Retinal pigment epithelial cell (primary cell): Measurements from ENCODE around the gene BUD23.

ENCODE experiments used
- DNase-seq: peaks from one replicate; pipeline ENCODE4 v3.0.0-alpha.2; 2010; ENCODE audit warnings: low read depth
- H3K4me3 ChIP-seq: 2 replicates; pipeline ENCODE4 v1.5.1; 2011; ENCODE audit warnings: mild to moderate bottlenecking, low read length, control low read depth, moderate library complexity
- TF ChIP-seq, protein P1 (sequence below): conservative IDR thresholded peaks from 2 replicates; pipeline ENCODE4 v1.5.1; 2011; ENCODE audit warnings: low read depth, low read length, control low read depth, inconsistent platforms

Gene BUD23, protein sequence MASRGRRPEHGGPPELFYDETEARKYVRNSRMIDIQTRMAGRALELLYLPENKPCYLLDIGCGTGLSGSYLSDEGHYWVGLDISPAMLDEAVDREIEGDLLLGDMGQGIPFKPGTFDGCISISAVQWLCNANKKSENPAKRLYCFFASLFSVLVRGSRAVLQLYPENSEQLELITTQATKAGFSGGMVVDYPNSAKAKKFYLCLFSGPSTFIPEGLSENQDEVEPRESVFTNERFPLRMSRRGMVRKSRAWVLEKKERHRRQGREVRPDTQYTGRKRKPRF

DNA sequence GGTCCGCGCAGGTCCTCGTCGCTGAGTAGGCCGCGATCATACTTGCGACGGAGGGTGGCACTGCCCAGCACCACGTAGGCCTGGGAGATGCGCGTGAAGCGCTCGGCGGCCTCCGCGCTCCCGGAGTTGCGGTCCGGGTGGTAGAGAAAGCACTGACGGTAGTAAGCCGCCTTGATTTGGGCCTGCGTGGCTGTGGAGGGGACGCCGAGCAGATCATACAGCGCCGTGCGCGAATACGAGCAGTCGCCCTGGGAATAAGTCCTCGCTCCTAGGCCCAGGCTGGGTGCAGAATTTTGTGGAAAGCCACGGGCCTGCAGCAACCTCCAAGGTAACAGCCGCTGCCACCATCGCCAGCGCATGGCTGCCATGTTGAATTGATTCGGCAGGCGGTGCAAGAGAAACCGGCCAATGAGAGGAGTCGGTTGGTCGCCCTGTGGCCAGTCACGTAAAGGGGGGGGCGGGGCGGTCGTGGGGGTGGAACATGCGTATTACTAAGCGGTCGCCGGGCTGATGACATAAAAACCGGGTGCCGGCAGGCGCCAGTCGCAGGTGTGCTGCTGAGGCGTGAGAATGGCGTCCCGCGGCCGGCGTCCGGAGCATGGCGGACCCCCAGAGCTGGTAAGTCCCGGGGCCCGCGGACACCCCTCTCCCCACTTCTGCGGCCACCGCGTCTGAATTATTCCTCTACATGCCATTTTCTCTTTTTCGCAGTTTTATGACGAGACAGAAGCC lies at the start of gene BUD23, which contains the start of gene DNAJC30:
Gene BUD23, plus strand, starts transcription at position 542 of the 732 bp plus-strand sequence. Its CDS starts 29 bp downstream, at position 571.
Gene DNAJC30, minus strand, starts transcription at position 398 of the 732 bp plus-strand sequence. Its CDS starts 30 bp downstream, at position 368.
- peak; percentile 86 for DNase-seq
- H3K4me3 ChIP-seq = peak within 1 kb of the TSS; percentile 98
- TF ChIP-seq, protein P1, sequence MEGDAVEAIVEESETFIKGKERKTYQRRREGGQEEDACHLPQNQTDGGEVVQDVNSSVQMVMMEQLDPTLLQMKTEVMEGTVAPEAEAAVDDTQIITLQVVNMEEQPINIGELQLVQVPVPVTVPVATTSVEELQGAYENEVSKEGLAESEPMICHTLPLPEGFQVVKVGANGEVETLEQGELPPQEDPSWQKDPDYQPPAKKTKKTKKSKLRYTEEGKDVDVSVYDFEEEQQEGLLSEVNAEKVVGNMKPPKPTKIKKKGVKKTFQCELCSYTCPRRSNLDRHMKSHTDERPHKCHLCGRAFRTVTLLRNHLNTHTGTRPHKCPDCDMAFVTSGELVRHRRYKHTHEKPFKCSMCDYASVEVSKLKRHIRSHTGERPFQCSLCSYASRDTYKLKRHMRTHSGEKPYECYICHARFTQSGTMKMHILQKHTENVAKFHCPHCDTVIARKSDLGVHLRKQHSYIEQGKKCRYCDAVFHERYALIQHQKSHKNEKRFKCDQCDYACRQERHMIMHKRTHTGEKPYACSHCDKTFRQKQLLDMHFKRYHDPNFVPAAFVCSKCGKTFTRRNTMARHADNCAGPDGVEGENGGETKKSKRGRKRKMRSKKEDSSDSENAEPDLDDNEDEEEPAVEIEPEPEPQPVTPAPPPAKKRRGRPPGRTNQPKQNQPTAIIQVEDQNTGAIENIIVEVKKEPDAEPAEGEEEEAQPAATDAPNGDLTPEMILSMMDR = no peak

DNA sequence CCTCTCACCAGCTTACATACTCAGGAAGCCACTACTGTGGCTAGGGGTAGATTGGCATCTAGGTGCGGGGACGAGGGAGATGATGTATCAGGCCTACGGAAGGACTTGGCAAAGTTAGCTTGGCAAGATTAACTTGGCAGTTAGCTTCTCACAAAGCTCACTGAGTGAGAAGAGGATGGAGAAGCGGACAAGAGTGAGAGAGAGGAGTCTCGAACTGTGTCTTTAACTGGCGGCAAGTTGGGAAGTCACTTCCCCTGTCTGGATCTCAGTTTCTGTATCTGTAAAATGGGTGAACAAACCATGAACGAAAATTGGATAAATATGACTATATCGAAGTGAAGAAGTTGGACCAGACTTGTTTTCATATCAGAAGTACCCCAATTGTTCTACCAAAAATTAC lies 49.6 kb upstream of the BUD23 start:
- TF ChIP-seq, protein P1 = no peak

DNA sequence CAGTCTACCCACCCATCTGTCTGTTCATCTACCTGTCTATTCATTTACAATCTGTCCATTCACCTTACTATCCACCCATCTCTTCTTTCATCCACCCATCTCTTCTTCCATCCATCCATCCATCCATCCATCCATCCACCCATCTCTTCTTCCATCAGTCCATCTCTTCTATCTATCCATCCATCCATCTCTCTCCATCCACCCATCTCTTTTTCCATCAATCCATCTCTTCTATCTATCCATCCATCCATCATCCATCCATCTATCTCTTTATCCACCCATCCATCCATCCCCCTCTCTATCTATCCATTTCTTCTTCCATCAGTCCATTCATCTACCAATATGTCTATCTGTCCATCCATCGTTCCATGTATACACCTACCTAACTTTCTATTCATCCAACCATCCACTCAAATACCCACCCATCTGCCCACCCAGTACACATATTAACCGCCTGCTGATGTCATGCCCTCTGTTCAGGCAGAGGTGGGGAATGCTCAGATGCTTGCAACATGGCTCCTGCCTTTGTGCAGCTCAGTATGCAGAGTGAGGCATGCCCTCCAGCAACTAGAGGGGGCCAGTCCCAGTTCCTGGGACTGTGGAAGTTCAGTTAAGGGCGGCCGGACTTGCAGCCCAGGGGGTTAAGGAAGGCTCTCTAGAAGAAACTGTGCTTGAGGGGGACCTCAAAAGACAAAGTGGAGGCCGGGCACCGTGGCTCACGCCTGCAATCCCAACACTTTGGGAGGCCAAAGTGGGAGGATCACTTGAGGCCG lies 47.8 kb upstream of the BUD23 start:
- DNase-seq = no peak
- no peak overlapping the region for H3K4me3 ChIP-seq
- TF ChIP-seq, protein P1 = no peak

More for the DNA sequence above, 49.6 kb upstream of the BUD23 start:
- H3K4me3 ChIP-seq = no peak overlapping the region
- no peak for DNase-seq

DNA sequence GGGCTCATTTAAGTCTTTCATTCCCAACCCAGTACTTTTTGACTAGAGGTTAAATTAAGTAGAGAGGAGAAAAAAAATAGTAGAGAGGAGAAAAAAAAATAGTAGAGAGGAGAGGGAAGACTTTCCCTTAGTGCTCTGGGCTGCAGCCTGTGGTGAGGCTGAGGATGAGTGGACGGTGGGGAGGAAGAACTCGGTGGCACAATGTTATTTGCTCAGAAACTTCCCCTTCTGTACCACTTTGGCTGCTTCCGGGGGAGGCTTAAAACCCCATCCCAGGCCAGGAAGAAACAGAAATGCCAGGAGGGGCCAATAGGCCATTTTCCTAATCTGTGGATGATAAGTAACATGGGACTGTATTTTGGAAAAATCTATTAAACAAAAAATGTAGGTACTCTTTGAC lies 44.5 kb upstream of the BUD23 start:
- DNase-seq = no peak
- TF ChIP-seq, protein P1 = no peak
- H3K4me3 ChIP-seq = no peak overlapping the region

DNA sequence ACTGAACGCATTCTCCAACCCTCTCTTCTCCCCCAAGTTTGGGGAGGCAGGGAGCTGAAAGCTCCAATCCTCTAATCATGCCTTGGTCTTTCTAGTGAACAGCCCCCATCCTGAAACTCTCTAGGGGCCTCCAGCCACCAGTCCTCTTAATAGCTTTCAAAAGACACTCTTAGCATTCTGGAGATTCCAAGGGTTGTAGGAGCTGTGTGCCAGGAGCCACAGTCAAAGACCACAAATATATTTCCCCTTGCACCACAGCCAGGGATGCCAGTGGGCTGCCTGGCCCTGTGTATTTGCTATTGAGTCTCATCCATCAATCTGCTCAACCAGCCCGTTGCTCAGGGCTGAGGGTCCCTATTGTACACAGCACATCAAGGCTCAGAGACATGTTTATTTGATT lies 40.6 kb upstream of the BUD23 start:
- TF ChIP-seq, protein P1 = no peak
- no peak for DNase-seq
- no peak overlapping the region for H3K4me3 ChIP-seq

DNA sequence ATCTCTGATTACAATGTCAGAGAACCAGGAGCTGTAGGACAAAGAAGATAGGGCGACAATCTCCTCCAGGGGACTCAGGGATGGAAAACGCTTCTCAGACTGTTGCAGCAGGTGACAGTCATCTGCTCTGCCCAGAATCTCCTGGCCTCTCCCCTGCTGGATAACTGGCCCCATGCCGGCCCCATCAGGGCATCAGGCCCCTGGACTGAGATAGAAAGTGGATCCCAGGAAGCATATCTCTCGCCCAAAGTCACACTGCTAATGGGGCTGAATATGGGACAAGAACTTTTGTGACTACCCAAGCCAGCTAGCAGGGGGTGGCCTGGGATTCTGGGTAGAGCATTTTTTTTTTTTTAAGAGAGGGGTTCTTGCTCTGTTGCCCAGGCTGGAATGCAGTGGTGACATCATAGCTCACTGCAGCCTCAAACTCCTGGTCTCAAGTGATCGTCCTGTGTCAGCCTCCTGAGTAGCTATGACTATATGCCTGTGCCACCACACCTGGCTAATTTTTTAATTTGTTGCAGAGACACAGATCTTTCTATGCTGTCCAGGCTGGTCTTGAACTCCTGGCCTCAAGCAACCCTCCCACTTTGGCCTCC lies 38.6 kb upstream of the BUD23 start:
- DNase-seq = no peak
- no peak overlapping the region for H3K4me3 ChIP-seq
- TF ChIP-seq, protein P1 = no peak
